Ovary (tissue), 9 donors: ENCODE measurements around the gene UBA3. TPM values are rescaled to one million over a fixed set of nuclear protein-coding genes. Genes with fewer than 3 reads are reported as not detected.

ENCODE experiments used
- DNase-seq, 5 donors: peaks; one replicate each; pipeline ENCODE4 v3.0.0-alpha.2; 2019 to 2020
- H3K27ac ChIP-seq, 2 donors: fragments of 200-600 bp; one replicate each; pipeline versions ENCODE4 v1.5.1 to v1.8.0; 2019 to 2022
- H3K27me3 ChIP-seq: fragments of 200-600 bp; one replicate; pipeline ENCODE4 v1.8.0; 2022
- H3K36me3 ChIP-seq: fragments of 200-600 bp; sonication (generic); one replicate; pipeline ENCODE4 v1.5.1; 2019
- H3K4me1 ChIP-seq: one replicate; pipeline ENCODE4 v1.8.1; 2013; ENCODE audit warnings: mild to moderate bottlenecking, moderate library complexity; ENCODE audit not compliant: insufficient read depth
- H3K4me3 ChIP-seq: fragments of 200-600 bp; sonication (generic); one replicate; pipeline ENCODE4 v1.5.1; 2017
- H3K9me3 ChIP-seq, 2 donors: fragments of 200-600 bp in 1 of 2; sonication (generic) in 1 of 2; one replicate each; pipeline versions ENCODE4 v1.5.1 to v1.8.1; 2013 to 2019; ENCODE audit warnings: mild to moderate bottlenecking in 1 of 2, moderate library complexity in 1 of 2
- EP300 ChIP-seq: sonication (generic); formaldehyde crosslinking; IDR thresholded peaks from one replicate; pipeline ENCODE4 v1.6.1; 2017; ENCODE audit warnings: antibody characterized with exemption
- POLR2A ChIP-seq: fragments of 450-650 bp; IDR thresholded peaks from one replicate; pipeline ENCODE4 v1.6.1; 2017; ENCODE audit warnings: antibody characterized with exemption, mild to moderate bottlenecking, moderate library complexity
- WGBS, 3 donors: extraction: QIAGEN DNeasy Blood & Tissue Kit in 1 of 3; methylation state at CpG; one replicate each; pipeline versions ENCODE4 v1.1.5 to v1.1.7; 2013 to 2017; 5-methylcytosine and 5-hydroxymethylcytosine counted together
- intact Hi-C, 4 donors: fragments of 100-400 bp; cut with DNase I; formaldehyde crosslinking; loops; one replicate each; pipeline versions ENCODE4 v1.11.0 to v1.15.1; 2022 to 2023
- polyA plus RNA-seq, 2 donors: library from polyadenylated mRNA; stranded (reverse); fragments of 200-250 nt in 1 of 2; fragments of 350-450 nt in 1 of 2; fragmentation: Illumina TruSeq in 1 of 2; extraction: RNeasy Lipid Tissue Mini Kit (QIAGEN cat#74804) in 1 of 2; gene quantifications; one replicate each; pipeline ENCODE4 v1.2.3, GENCODE V29; 2013 to 2014
- total RNA-seq, 7 donors: library from RNA; depleted of rRNA in 2 of 7; stranded (reverse); fragments of >200 nt in 2 of 7; fragmentation: NEBNext Ultra II Directional in 3 of 7; extraction: Animal tissue kit (Norgen Biotek cat#: 25700) in 3 of 7; gene quantifications; one replicate each; pipeline versions ENCODE4 v1.1.0 to v1.2.4, GENCODE V29; 2016 to 2023
- TF ChIP-seq, protein P1 (sequence below), 3 donors: fragments of 450-650 bp in 2 of 3; fragments of 200-600 bp in 1 of 3; IDR thresholded peaks; one replicate each; pipeline versions ENCODE4 v1.5.1 to v1.8.0; 2016 to 2022; ENCODE audit warnings: antibody characterized with exemption in 3 of 3, mild to moderate bottlenecking in 1 of 3
- donor health status: DM: no; HTN: no; CAD: no; lungs with moderate emphysema.
- donor health status: DM: no; HTN: no; CAD: no.
- donor health status: Bipolar disorder and iron deficiency.
- donor health status: DM: yes; HTN: yes; CAD: no.
- donor health status: DM: no; HTN: no; CAD: no.
- donor health status: DM: yes; HTN: yes; CAD: no.

The UBA3 gene
- total and polyA plus RNA-seq, 9 donors = 34.7 to 54.9 (median 47.7) TPM

DNA sequence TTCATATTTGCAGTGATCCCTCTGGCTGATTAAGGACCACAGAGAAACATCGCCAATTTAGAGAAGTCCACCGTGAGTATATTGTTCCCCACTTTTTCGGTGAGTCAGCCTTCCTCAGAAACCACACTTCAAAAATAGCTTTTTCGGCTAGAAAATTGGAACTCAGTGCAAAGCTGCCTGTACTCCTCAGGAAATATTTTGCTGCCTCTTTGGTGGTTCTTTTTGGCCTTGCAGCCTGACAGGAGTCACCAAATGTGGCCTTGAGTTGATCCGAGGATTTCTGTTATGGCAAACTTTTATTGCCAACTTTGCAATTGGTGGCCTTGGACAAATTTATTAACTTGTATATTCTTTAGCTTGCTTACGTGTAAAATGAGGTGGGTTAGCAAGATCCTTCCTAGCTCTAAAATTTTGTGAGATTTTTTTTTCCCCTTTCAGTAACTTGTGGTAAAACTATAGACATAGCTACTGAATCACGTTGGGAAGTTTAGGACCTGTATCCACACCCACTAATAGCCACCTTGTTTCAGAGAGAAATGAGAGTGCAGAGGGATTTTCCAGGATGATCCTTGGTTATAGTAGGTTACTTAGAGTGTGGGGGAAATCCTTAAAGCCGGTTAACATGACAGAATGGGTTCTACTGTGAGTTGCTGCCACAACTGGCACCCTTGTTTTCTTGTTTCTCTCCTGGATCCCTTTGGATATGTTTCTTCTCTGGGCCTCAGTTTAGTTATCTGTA lies 14.5 kb upstream of the UBA3 start:
- Histone ChIP-seq H3K27ac (peak overlapping the region in 1 of 2 donors; percentile 58), H3K27me3 (no peaks in the 10 kb centered on the region), H3K4me1 (peaks cover 8% of the 10 kb centered on the region), H3K36me3 (no peaks in the 10 kb centered on the region), H3K9me3 (no peaks in the 10 kb centered on the region), H3K4me3 (no peak overlapping the region)
- intact Hi-C loops = no loop called here
- TF ChIP-seq, protein P1, sequence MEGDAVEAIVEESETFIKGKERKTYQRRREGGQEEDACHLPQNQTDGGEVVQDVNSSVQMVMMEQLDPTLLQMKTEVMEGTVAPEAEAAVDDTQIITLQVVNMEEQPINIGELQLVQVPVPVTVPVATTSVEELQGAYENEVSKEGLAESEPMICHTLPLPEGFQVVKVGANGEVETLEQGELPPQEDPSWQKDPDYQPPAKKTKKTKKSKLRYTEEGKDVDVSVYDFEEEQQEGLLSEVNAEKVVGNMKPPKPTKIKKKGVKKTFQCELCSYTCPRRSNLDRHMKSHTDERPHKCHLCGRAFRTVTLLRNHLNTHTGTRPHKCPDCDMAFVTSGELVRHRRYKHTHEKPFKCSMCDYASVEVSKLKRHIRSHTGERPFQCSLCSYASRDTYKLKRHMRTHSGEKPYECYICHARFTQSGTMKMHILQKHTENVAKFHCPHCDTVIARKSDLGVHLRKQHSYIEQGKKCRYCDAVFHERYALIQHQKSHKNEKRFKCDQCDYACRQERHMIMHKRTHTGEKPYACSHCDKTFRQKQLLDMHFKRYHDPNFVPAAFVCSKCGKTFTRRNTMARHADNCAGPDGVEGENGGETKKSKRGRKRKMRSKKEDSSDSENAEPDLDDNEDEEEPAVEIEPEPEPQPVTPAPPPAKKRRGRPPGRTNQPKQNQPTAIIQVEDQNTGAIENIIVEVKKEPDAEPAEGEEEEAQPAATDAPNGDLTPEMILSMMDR (IDR thresholded peaks at IDR 0.05) = no peak
- no peak for TF ChIP-seq POLR2A
- TF ChIP-seq EP300 = no peak
- WGBS, 3 donors = 17 to 24% (median 18%) methylated on average over 8 of the region's 8 CpGs
- no peak for DNase-seq

DNA sequence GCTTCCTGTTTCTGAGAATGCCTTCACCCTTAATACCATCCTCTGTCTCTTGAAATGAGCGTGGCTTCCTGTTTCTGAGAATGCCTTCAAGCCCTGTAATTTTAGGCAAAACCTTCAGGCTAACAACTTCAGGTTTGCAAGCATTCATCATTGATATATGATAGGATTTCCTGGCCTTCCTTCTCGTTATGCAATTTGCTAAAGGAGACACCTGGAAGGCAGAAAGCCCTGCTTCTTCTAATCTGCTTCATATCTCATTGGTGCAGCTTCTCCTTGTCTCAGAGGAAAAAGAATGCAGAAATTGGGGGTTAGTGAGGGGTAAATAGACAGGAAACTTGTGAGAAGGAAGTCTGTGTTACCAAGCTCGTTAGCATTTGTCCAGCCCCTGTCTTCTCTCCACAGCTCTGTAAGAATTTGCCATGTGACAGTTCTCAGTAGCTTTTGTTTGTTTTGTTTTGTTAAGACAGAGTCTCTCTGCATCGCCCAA lies 11.9 kb upstream of the UBA3 start:
- no peak overlapping the region for H3K4me3 ChIP-seq
- H3K36me3 ChIP-seq = no peaks in the 10 kb centered on the region
- no peaks in the 10 kb centered on the region for H3K9me3 ChIP-seq
- DNase-seq = no peak
- peaks cover 12% of the 10 kb centered on the region for H3K4me1 ChIP-seq
- no peak for TF ChIP-seq POLR2A
- TF ChIP-seq, protein P1 (IDR thresholded peaks at IDR 0.05) = no peak
- TF ChIP-seq EP300 = no peak
- 54 to 78% (median 57%) methylated on average over 4 of the region's 4 CpGs for WGBS, 3 donors
- H3K27ac ChIP-seq = no peak overlapping the region
- intact Hi-C loops = no loop called here
- no peaks in the 10 kb centered on the region for H3K27me3 ChIP-seq

DNA sequence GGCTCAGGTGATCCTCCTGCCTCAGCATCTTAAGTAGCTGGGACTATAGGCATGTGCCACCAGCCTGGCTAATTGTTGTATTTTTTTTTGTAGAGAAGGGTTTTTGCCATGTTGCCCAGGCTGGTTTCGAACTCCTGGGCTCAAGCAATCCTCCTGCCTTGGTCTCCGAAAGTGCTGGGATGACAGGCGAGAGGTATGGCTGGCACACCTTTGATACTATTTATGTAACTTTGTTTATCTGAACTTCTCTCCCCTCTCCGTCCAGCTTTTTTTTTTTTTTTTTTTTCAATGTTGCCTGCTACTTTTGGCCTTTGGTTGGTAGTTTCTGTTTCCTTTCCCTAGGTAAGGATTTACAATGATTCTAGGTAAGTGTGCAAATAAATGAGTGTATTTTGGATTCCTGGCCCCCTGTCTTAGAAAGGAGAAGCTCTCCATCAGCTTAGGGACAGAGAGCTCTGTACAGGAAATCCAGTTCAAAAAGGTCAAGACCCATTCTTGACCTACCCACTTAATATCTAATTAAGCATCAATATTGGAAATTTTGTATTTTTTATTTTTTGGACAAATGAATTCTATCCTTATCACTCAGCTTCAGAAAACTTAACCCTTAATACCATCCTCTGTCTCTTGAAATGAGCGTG lies 11.3 kb upstream of the UBA3 start:
- Histone ChIP-seq H3K27ac (no peak overlapping the region), H3K4me1 (peaks cover 16% of the 10 kb centered on the region), H3K27me3 (no peaks in the 10 kb centered on the region), H3K9me3 (no peaks in the 10 kb centered on the region), H3K4me3 (no peak overlapping the region), H3K36me3 (no peaks in the 10 kb centered on the region)
- 66 to 86% (median 71%) methylated on average over 5 of the region's 5 CpGs for WGBS, 3 donors
- TF ChIP-seq EP300 (no peak), POLR2A (no peak)
- TF ChIP-seq, protein P1 (IDR thresholded peaks at IDR 0.05) = no peak
- DNase-seq = no peak
- intact Hi-C loops = no loop called here

DNA sequence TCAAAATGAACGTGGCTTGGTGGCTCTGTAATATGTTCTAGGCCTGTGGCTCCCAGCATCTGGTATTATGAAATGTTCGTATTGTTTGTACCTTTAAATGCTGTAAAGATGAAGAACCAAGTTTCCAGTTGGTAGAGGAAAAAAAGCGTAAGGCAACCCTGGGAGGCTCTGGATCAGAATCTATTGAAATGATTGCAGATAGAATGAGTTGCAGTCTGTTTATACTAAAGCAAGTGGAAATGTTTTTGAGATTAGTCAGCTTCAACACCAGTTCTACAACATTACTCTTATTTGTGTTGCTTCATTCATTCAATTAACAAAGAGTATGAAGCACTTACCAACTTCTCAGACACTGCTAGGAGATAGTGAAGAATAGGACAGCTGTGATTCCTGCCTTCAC lies 9.9 kb upstream of the UBA3 start:
- no peak for DNase-seq
- Histone ChIP-seq H3K36me3 (no peaks in the 10 kb centered on the region), H3K4me1 (peaks cover 14% of the 10 kb centered on the region), H3K27ac (no peak overlapping the region), H3K4me3 (no peak overlapping the region), H3K27me3 (no peaks in the 10 kb centered on the region), H3K9me3 (no peaks in the 10 kb centered on the region)
- intact Hi-C loops = no loop called here
- TF ChIP-seq POLR2A (no peak), EP300 (no peak)
- TF ChIP-seq, protein P1 (IDR thresholded peaks at IDR 0.05) = no peak
- WGBS, 3 donors = 52 to 61% (median 59%) methylated on average over 3 of the region's 3 CpGs
